ENCODE measurements around the gene DGKE.

DGKE gene

DNA sequence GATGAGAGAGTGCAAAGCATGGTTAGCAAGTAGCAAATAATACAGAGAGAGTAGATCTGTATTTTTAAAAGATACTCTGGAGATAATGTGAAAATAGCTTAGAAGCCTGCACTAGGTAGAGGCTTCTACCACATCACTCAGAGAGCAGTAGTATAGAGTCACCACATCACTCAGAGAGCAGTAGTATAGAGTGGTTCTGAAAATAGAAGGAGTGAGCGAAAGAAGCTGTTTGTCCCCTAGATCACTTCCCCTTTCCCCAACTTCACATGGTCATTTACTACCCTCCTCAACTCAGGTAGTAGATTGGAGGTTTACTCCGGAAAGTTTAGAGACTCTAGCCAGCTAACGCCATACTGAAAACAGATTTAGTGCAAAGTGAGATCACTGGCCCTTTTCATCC, 17.1 kb downstream of the DGKE start:
- no peak for DNase-seq

- DNase-seq: no peak
These were observed 27.9 kb downstream of the DGKE start for GRCh38 chr17:56861899-56862298.

DNA sequence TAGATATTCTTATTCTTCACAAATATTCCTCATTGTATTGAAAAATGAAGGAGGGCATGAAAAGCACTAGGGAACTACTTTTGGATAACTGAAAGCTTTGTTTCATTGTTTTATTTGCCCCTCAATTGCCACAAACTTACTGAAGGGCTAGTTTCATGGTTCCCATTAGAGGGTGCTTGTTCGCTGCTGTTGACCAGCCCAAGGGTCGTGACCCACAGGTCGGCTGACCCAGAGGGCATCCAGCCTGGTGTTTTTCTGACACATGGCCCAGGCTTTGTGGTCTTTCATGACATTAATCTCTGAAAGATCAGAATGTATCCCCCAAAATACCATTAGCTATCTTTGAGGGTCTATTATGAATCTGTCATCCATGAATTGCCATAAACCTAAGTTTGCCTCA, 30.0 kb downstream of the DGKE start:
- no peak for DNase-seq

DNA sequence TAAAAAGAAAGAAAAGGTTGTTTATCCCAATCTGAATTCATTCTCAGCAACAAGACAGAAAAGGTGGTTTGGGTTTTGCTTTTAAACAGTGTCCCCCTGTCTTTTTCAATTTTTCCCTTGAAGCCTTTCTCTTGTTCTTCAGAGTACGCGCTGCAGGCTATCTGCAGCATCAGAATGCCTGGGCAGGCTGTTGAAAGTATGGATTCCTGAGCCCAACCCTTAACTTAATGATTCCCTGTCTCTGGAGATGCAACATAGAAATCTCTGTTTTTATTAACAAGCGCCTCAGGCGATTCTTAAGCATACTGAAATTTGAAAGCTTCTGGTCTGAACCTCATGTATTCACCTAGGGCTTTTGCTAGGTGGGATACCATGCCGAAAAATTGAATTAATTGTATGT, 32.1 kb downstream of the DGKE start:
- DNase-seq: no peak

DNA sequence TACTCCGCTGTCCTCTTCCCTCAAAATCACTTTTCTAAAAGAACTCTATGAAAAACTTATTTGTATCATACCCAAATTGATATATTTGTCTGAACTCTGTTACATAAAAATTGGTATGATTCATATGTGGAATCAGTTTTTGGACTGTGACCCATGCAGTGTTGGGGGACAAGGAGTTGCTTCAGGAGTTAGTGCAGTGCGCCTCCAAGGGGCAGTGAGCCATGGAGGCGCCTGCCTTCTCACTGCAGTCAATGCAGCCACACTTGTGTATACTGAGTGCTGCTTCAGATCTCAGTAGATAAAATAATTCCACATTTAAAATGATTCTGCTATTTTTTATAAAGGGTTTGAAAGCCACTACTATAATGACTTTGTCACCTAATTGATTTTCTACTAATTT, 32.5 kb downstream of the DGKE start:
- no peak for DNase-seq

DNA sequence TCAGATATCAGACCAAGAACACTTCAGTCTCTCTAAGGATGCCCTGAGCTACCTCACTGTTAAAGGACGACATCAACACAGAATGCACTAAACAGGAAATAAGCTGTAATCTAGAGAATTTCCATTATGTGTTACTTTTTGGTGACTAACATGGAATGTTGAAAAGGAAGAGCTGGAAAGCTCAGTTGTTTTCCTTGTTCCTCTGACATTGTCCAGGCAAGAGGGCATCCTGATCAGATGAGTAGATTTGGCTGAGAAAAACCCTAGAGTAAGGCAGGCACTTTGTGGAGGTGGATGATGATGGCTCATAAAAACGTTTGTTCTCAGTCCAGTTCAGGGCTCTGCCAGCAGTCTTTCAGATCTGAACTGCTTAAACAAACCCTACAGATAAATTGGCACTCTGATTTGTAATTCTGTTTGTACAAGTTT, 34.0 kb downstream of the DGKE start:
- peak; percentile 18 for DNase-seq

- DNase-seq: no peak
These were observed 34.8 kb downstream of the DGKE start for GRCh38 chr17:56868716-56869115.

DNA sequence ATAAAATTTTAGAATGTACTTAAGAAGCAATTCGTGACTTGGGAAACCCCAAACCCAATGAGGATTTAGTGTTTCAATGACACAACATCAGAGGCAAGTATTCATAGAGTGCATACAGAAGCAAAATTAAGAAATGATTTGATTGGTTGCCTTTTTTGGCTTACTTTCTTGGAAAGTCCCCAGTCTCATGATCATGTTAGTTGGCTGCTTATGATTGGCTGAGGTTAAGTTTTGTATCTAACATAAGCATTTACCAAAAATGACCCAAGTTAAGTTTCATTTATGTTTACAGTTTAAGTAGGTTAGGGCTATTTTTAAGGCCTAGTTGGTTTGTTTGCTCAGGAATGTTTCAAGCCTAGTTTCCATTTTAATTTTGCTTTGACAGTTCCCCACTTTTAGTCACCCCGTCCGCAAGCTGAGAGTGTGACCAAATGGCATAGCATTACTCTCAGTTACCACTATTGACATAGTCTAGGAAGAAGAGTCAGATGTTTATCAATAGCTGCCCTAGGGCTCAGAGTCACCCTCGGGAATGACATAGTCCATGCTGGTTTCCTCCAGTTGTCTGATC, 36.2 kb downstream of the DGKE start:
- no peak for DNase-seq

- DNase-seq: no peak
These were observed 42.8 kb downstream of the DGKE start for GRCh38 chr17:56876766-56877179.

DNA sequence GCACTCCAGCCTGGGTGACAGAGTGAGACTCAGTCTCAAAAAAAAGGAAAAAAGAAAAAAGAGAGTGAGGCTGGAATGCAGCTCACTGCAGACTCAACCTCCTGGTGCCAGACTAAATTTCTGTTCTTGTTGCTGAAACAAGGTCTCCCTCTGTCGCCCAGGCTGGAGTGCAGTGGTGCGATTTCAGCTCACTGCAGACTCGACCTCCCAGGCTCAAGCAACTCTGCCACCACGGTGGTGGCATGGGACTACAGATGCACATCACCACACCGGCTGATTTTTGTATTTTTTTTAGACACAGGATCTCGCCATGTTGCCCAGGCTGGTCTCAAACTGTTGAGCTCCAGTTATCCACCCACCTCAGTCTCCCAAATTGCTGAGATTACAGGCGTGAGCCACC, 45.3 kb downstream of the DGKE start:
- DNase-seq: no peak

GRCh38 chr17:56880133-56880532, 46.2 kb downstream of the DGKE start:
- DNase-seq: no peak

- DNase-seq: no peak
These were observed 46.6 kb downstream of the DGKE start for GRCh38 chr17:56880571-56880970.

- DNase-seq: no peak
These were observed 47.8 kb downstream of the DGKE start for GRCh38 chr17:56881685-56882295.

- no peak for DNase-seq
These were observed 49.7 kb downstream of the DGKE start for GRCh38 chr17:56883616-56884015.

- no peak for DNase-seq
These were observed 50.7 kb downstream of the DGKE start for GRCh38 chr17:56884483-56885311.

DNA sequence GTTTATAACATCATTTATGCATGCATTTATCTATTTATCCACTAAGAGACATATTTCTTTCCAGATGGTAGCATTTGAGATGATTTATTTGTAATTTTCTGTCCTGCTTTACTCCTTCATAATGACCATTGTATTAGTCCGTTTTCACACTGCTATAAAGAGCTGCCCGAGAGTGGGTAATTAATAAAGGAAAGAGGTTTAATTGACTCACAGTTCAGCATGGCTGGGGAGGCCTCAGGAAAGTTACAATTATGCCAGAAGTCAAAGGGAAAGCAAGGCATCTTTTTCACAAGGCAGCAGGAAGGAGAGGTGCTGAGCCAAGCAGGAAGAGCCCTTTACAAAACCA, 51.3 kb downstream of the DGKE start:
- DNase-seq: no peak

DNA sequence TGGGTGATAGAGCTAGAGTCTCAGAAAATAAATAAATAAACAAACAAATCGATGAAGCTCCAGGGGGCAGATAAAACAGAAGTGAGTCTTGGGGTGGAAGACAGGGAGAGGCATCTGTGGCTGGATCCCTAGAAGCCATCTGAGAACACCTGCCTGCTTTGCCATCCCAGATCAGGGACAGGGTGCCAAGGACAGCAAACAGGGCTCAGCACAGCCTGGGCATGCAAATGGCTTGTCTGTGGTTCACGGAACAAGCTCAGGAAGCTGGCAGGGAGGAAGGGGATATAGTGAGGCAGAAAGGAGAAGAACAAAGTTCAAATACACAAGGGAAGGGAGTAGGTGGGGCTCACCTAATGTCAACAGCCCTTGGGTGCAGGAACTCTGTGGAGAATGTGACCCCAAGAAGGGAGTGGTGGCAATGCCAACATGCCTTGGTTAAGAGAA, 52.4 kb downstream of the DGKE start:
- DNase-seq: no peak

DNA sequence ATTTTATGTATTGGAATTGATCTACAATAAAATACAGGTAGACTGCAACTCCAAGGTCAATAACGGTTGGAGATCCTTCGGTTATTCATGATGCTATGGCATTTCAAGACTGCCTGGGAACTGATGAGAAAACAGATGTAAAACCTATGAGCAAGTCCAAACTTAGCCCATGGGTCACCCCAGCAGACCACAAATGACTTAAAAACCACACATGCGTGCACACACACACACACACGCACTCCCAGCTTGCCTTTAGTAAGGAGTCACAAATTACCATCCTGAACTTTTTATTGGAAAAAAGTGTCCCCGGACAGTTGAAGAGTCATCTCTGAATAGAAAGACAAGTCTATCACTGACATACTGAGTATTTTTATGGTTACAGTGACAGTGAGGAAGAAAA, 53.2 kb downstream of the DGKE start:
- DNase-seq: no peak

DNA sequence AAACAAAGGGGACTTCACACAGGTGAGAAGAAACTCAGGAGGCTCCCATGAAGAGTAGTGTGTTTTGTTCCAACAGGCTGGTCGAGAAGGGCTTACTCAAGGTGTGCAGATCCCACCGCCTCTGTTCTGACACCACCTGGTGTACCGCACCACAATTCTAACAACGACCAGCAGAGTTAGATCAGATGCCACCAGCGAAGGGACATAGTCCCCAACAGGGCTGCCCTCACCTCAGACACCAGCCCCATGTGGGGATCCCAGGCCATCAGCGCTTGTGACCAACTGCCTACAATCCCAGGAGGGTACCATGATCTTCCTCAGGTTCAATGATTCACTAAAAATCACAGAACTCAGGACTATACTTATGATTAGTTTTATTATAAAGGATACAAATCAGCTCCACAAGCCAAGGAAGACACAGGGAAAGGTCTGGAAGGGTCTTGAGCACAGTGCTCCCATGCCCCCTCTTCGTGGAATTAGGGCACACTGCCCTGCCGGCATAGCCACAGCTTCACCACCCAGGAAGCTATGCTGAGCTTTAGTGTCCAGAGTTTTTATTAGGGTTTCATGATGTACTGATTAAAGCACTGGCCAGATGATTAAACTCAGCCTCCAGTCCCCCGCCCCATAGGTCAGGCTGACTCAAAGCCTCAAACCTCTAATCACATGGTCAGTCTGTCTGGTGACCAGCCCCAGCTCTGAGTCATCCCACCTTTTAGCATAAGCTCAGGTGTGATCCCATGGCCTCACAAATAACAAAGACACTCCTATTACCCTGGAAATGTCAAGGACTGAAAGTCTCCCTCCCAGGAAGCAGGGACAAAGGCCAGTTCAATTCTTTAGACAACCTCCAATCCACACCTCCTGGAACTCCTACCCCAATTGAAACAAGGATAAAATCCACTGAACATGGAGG, 53.9 kb downstream of the DGKE start:
- no peak for DNase-seq

DNA sequence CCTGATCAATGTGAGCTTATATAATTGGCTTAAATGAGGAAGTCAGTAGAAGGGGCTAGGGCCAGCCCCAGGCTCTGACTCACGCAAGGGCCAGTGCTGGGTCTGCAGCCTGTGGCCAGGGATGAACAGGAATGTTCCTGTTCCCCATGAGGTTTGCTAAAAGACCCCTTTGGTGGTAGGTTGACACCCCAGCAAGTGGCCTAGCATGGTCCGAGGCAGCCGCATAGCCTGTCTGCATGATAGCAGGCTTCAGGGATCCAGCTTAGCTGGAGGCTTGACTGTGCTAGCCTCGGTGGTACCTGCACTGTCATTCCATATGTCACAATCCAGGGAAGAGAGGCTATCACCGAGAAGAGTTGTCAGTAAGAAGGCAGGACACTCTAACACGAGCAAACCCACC, 56.4 kb downstream of the DGKE start:
- no peak for DNase-seq

- no peak for DNase-seq
These were observed 57.1 kb downstream of the DGKE start for GRCh38 chr17:56890906-56891674.

- no peak for DNase-seq
These were observed 57.8 kb downstream of the DGKE start for GRCh38 chr17:56891751-56892150.

- no peak for DNase-seq
These were observed 58.4 kb downstream of the DGKE start for GRCh38 chr17:56892333-56892732.

All from DMS79 (cell line).